HEK293 (cell line): ENCODE results near the gene MAPT.
A peak's percentile ranks its signal among the peaks of the same experiment; 100 is the strongest.
"Not testable (repeated sequence)": the region's sequence is repeated elsewhere in the genome, so short reads cannot be mapped to it uniquely, and the experiment has no call there.

Source experiments
- CTCF ChIA-PET: fragments of 350-600 bp; formaldehyde crosslinking; extraction: SDS; loops from one replicate; lab custom pipeline; 2021; ENCODE audit warnings: antibody characterized with exemption; lab: Yijun Ruan, JAX
- POLR2A ChIA-PET: fragments of 300-600 bp; formaldehyde crosslinking; extraction: SDS; loops from one replicate; lab custom pipeline; 2020; ENCODE audit warnings: antibody characterized with exemption, inconsistent platforms; lab: Yijun Ruan, JAX
- H3K27ac ChIP-seq: fragments of 200-500 bp; sonication (Bioruptor generic); 2 replicates; pipeline ENCODE4 v1.5.1; 2014; ENCODE audit warnings: low read depth, low read length, control low read depth, inconsistent platforms; ENCODE audit errors: extremely low read depth
- H3K36me3 ChIP-seq, 2 experiments: fragments of 200-500 bp in 1 of 2; sonication (Bioruptor generic) in 1 of 2; 1 replicate in 1 of 2; 2 replicates in 1 of 2; pipeline ENCODE4 v1.5.1; 2014 to 2017; ENCODE audit warnings: inconsistent platforms in 2 of 2, low read length in 2 of 2; ENCODE audit not compliant: control insufficient read depth in 2 of 2, insufficient read depth in 1 of 2
- H3K4me1 ChIP-seq: fragments of 200-500 bp; sonication (Bioruptor generic); 2 replicates; pipeline ENCODE4 v1.5.1; 2014; ENCODE audit warnings: mild to moderate bottlenecking, low read length, inconsistent platforms; ENCODE audit not compliant: control insufficient read depth, insufficient read depth
- H3K4me3 ChIP-seq: 2 replicates; pipeline ENCODE4 v1.5.1; 2011; ENCODE audit warnings: low read depth, mild to moderate bottlenecking, control low read depth, low read length, moderate library complexity
- H3K9me3 ChIP-seq: fragments of 200-500 bp; sonication (Bioruptor generic); 2 replicates; pipeline ENCODE4 v1.5.1; 2014; ENCODE audit warnings: low read depth, low read length, inconsistent platforms; ENCODE audit not compliant: control insufficient read depth, insufficient read depth
- KLF9 ChIP-seq: fragments of 450-650 bp; formaldehyde crosslinking; IDR thresholded peaks from 2 replicates; pipeline ENCODE4 v1.5.1; 2016; ENCODE audit warnings: missing biosample characterization, missing genetic modification characterization, low read depth
- MEIS1 ChIP-seq: sonication (generic); formaldehyde crosslinking; IDR thresholded peaks from 2 replicates; pipeline ENCODE4 v1.8.1; 2022; ENCODE audit warnings: missing genetic modification reagents, mild to moderate bottlenecking, borderline replicate concordance
- RBAK ChIP-seq: fragments of 450-650 bp; formaldehyde crosslinking; IDR thresholded peaks from 2 replicates; pipeline ENCODE4 v1.5.1; 2016; ENCODE audit warnings: missing biosample characterization, missing genetic modification characterization
- ZEB2 ChIP-seq: fragments of 450-650 bp; formaldehyde crosslinking; IDR thresholded peaks from 2 replicates; pipeline ENCODE4 v1.5.1; 2016; ENCODE audit warnings: missing biosample characterization, missing genetic modification characterization
- ZNF146 ChIP-seq: fragments of 450-650 bp; formaldehyde crosslinking; IDR thresholded peaks from 2 replicates; pipeline ENCODE4 v1.5.1; 2016; ENCODE audit warnings: missing biosample characterization, missing genetic modification characterization
- ZNF155 ChIP-seq: fragments of 450-650 bp; formaldehyde crosslinking; IDR thresholded peaks from 2 replicates; pipeline ENCODE4 v1.5.1; 2016; ENCODE audit warnings: missing biosample characterization, missing genetic modification characterization
- ZNF169 ChIP-seq: fragments of 450-650 bp; formaldehyde crosslinking; IDR thresholded peaks from 2 replicates; pipeline ENCODE4 v1.5.1; 2016; ENCODE audit warnings: missing biosample characterization, missing genetic modification characterization
- ZNF24 ChIP-seq: fragments of 450-650 bp; formaldehyde crosslinking; IDR thresholded peaks from 2 replicates; pipeline ENCODE4 v1.5.1; 2016; ENCODE audit warnings: missing biosample characterization, missing genetic modification characterization
- ZNF391 ChIP-seq: fragments of 450-650 bp; formaldehyde crosslinking; IDR thresholded peaks from 2 replicates; pipeline ENCODE4 v1.5.1; 2016; ENCODE audit warnings: low read depth, missing biosample characterization, missing genetic modification characterization, borderline replicate concordance
- ZNF423 ChIP-seq: fragments of 450-650 bp; formaldehyde crosslinking; IDR thresholded peaks from 2 replicates; pipeline ENCODE4 v1.5.1; 2016; ENCODE audit warnings: missing biosample characterization, missing genetic modification characterization
- ZNF501 ChIP-seq: fragments of 450-650 bp; formaldehyde crosslinking; IDR thresholded peaks from 2 replicates; pipeline ENCODE4 v1.5.1; 2016; ENCODE audit warnings: missing biosample characterization, missing genetic modification characterization
- ZNF521 ChIP-seq: fragments of 450-650 bp; formaldehyde crosslinking; IDR thresholded peaks from 2 replicates; pipeline ENCODE4 v1.5.1; 2017; ENCODE audit warnings: missing biosample characterization, mild to moderate bottlenecking, missing genetic modification characterization
- ZNF544 ChIP-seq: fragments of 450-650 bp; formaldehyde crosslinking; IDR thresholded peaks from 2 replicates; pipeline ENCODE4 v1.5.0; 2017; ENCODE audit warnings: missing biosample characterization, missing genetic modification characterization
- ZNF624 ChIP-seq: fragments of 450-650 bp; formaldehyde crosslinking; IDR thresholded peaks from 2 replicates; pipeline ENCODE4 v1.5.1; 2017; ENCODE audit warnings: missing biosample characterization, missing genetic modification characterization
- ZNF830 ChIP-seq: fragments of 450-650 bp; IDR thresholded peaks from 2 replicates; pipeline ENCODE4 v1.5.0; 2018; ENCODE audit warnings: missing biosample characterization, missing genetic modification characterization, low read depth, mild to moderate bottlenecking, moderate library complexity
- TF ChIP-seq, protein P1 (sequence below): fragments of 450-650 bp; formaldehyde crosslinking; IDR thresholded peaks from 2 replicates; pipeline ENCODE4 v1.5.1; 2016; ENCODE audit warnings: missing biosample characterization, missing genetic modification characterization
- TF ChIP-seq, protein P2 (sequence below): fragments of 450-650 bp; formaldehyde crosslinking; IDR thresholded peaks from 2 replicates; pipeline ENCODE4 v1.5.1; 2016; ENCODE audit warnings: missing biosample characterization, missing genetic modification characterization

Gene MAPT

DNA sequence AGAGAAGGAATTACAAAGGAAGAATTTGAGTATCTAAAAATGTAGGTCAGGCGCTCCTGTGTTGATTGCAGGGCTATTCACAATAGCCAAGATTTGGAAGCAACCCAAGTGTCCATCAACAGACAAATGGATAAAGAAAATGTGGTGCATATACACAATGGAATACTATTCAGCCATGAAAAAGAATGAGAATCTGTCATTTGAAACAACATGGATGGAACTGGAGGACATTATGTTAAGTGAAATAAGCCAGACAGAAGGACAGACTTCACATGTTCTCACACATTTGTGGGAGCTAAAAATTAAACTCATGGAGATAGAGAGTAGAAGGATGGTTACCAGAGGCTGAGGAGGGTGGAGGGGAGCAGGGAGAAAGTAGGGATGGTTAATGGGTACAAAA, 111.7 kb downstream of the MAPT start:
- H3K9me3 ChIP-seq, H3K4me1 ChIP-seq, H3K4me3 ChIP-seq, POLR2A ChIA-PET, H3K36me3 ChIP-seq, H3K27ac ChIP-seq: not testable (repeated sequence)
- TF ChIP-seq, protein P1, sequence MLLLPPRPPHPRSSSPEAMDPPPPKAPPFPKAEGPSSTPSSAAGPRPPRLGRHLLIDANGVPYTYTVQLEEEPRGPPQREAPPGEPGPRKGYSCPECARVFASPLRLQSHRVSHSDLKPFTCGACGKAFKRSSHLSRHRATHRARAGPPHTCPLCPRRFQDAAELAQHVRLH (tag by site-specific recombination) = peak; percentile 44; the same call in 1 of the 2 replicates
- TF ChIP-seq ZNF146 = peak; percentile 96
- CTCF ChIA-PET = interaction anchor here (0.6 to 1.2 kb wide), 2 partner anchors 15 to 33 kb away, joined by 3 to 5 read pairs; no protein-coding TSS in a partner anchor

DNA sequence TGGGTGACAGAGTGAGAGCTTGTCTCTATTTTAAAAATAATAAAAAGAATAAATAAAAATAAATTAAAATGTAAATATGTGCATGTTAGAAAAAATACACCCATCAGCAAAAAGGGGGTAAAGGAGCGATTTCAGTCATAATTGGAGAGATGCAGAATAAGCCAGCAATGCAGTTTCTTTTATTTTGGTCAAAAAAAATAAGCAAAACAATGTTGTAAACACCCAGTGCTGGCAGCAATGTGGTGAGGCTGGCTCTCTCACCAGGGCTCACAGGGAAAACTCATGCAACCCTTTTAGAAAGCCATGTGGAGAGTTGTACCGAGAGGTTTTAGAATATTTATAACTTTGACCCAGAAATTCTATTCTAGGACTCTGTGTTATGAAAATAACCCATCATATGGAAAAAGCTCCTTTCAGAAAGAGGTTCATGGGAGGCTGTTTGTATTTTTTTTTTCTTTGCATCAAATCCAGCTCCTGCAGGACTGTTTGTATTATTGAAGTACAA, 113.2 kb downstream of the MAPT start:
- H3K4me1 ChIP-seq = peaks cover 4% of the 10 kb centered on the region; the same call in 1 of the 2 replicates
- H3K27ac ChIP-seq = no peak overlapping the region
- H3K36me3 ChIP-seq = no peaks in the 10 kb centered on the region; a peak in 1 of 3 replicates
- H3K9me3 ChIP-seq = no peaks in the 10 kb centered on the region
- no peak for TF ChIP-seq ZNF423 (tag by site-specific recombination)
- no peak for TF ChIP-seq ZNF169 (tag by site-specific recombination)
- TF ChIP-seq ZNF155 = no peak
- TF ChIP-seq ZNF501 (tag by site-specific recombination) = no peak
- H3K4me3 ChIP-seq = no peak overlapping the region
- ChIA-PET POLR2A (no interaction called here), CTCF (interaction anchor here (0.6 to 1.3 kb wide), 4 partner anchors 15 to 191 kb away, joined by 3 to 6 read pairs (median 4); partner anchors contain the start of gene KANSL1)

DNA sequence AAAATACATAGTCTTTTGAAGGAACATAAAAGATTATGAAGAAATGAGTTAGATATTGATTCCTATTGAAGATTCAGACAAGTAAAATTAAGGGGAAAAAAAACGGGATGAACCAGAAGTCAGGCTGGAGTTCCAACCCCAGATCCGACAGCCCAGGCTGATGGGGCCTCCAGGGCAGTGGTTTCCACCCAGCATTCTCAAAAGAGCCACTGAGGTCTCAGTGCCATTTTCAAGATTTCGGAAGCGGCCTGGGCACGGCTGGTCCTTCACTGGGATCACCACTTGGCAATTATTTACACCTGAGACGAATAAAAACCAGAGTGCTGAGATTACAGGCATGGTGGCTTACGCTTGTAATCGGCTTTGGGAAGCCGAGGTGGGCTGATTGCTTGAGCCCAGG, 114.2 kb downstream of the MAPT start:
- TF ChIP-seq ZNF544 (tag by site-specific recombination) = no peak
- no peak for TF ChIP-seq RBAK (tag by site-specific recombination)
- no peak for TF ChIP-seq ZNF391 (tag by site-specific recombination)
- no peak for TF ChIP-seq ZEB2 (tag by site-specific recombination)
- no peak for TF ChIP-seq ZNF24 (tag by site-specific recombination)
- no peak for TF ChIP-seq ZNF830
- TF ChIP-seq ZNF521 = no peak
- TF ChIP-seq, protein P2, sequence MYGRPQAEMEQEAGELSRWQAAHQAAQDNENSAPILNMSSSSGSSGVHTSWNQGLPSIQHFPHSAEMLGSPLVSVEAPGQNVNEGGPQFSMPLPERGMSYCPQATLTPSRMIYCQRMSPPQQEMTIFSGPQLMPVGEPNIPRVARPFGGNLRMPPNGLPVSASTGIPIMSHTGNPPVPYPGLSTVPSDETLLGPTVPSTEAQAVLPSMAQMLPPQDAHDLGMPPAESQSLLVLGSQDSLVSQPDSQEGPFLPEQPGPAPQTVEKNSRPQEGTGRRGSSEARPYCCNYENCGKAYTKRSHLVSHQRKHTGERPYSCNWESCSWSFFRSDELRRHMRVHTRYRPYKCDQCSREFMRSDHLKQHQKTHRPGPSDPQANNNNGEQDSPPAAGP (tag by site-specific recombination) = no peak
- no peak for TF ChIP-seq ZNF169 (tag by site-specific recombination)
- TF ChIP-seq KLF9 (tag by site-specific recombination) = no peak
- TF ChIP-seq ZNF624 (tag by site-specific recombination) = no peak
- TF ChIP-seq MEIS1 (CRISPR knock-in tag) = no peak
- peaks cover 4% of the 10 kb centered on the region; the same call in 1 of the 2 replicates for H3K4me1 ChIP-seq
- no peaks in the 10 kb centered on the region for H3K36me3 ChIP-seq
- ChIA-PET CTCF (interaction anchor here (0.7 to 1.3 kb wide), 3 partner anchors 179 to 207 kb away, joined by 3 to 4 read pairs (median 3); partner anchors contain the start of gene KANSL1), POLR2A (no interaction called here)
- H3K27ac ChIP-seq = no peak overlapping the region
- no peak overlapping the region for H3K4me3 ChIP-seq
- H3K9me3 ChIP-seq = no peaks in the 10 kb centered on the region
